ENCODE measurements around the gene C17orf114.

Gene C17orf114

DNA sequence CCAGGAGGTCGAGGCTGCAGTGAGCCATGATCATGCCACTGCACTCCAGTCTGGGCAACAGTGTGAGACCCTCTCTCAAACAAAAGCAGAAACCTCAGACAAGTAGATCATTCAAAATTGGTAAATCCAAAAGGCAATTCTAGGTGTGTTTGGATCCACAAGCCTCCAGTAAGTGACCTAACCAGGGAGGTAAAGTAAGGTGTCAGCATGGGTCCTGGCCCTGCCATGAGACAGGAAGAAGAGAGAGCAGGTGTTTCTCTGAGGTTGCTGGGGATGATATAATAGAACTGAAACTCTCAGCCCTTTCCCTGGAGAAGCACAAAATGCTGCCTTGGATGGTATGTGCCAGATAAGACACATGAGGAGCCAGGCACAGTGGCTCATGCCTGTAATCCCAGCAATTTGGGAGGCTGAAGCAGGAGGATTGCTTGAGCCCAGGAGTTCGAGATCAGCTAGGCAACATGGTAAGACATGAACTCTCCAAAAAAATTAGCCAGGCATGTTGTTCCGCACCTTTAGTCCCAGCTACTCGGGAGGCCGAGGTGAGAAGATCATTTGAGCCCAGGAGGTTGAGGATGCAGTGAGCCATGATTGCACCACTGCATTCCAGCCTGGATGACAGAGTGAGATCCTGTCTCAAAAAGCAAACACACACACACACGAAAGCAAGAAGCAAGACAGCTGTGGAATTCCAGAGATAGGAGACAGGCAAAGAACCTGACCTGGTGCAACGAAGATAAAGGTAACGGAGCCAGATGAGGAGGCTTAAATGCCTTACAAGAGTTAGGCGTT, 24.0 kb downstream of the C17orf114 start:
- H3K4me3 ChIP-seq, result no peak overlapping the region
- DNase-seq (ENCODE audit: low spot score) (no peak), ATAC-seq (ENCODE audit: insufficient number of reproducible peaks, low FRiP score, low read depth) (no peak)
- no peaks in the 10 kb centered on the region for H3K27me3 ChIP-seq (replicated peaks; ENCODE audit: insufficient read depth)
- H3K9me3 ChIP-seq, result no peaks in the 10 kb centered on the region
- TF ChIP-seq, protein P1, sequence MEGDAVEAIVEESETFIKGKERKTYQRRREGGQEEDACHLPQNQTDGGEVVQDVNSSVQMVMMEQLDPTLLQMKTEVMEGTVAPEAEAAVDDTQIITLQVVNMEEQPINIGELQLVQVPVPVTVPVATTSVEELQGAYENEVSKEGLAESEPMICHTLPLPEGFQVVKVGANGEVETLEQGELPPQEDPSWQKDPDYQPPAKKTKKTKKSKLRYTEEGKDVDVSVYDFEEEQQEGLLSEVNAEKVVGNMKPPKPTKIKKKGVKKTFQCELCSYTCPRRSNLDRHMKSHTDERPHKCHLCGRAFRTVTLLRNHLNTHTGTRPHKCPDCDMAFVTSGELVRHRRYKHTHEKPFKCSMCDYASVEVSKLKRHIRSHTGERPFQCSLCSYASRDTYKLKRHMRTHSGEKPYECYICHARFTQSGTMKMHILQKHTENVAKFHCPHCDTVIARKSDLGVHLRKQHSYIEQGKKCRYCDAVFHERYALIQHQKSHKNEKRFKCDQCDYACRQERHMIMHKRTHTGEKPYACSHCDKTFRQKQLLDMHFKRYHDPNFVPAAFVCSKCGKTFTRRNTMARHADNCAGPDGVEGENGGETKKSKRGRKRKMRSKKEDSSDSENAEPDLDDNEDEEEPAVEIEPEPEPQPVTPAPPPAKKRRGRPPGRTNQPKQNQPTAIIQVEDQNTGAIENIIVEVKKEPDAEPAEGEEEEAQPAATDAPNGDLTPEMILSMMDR (IDR thresholded peaks at IDR 0.05), result no peak
- no peaks in the 10 kb centered on the region for H3K4me1 ChIP-seq (ENCODE audit: control insufficient read depth in 1 of 2, low read depth in 2 of 2)
- no peaks in the 10 kb centered on the region for H3K36me3 ChIP-seq
- H3K27ac ChIP-seq, result no peak overlapping the region

DNA sequence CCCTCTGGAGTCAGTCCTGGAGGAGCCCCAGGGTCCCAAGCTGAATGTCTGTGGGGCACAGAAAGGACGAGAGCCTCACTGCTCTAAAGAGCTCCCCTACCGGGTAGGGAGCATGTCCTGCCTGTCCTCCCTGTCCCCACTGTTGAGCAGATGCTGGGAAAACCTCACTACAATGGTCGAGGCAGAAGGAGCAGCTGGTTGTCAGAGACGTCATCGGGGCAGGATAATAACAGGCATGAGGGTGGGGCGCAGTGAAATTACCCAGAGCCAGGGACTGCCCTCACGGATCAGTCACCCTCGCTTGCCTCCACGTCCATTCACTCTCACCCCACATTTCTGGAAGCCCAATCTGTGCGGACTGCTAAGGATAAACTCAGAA, 29.9 kb downstream of the C17orf114 start:
- H3K4me3 ChIP-seq, result no peak overlapping the region
- TF ChIP-seq, protein P1 (IDR thresholded peaks at IDR 0.05), result no peak
- ATAC-seq (ENCODE audit: insufficient number of reproducible peaks, low FRiP score, low read depth), result no peak

GRCh38 chr17:4771519-4772234, 30.5 kb downstream of the C17orf114 start, which contains the start of gene TM4SF5:
Gene TM4SF5, plus strand, starts transcription at chr17:4771886. Its CDS starts 37 bp downstream, at chr17:4771923.
- no peaks in the 10 kb centered on the region for H3K4me1 ChIP-seq (ENCODE audit: control insufficient read depth in 1 of 2, low read depth in 2 of 2)
- H3K4me3 ChIP-seq, result no peak within 1 kb of the TSS
- H3K9me3 ChIP-seq, result no peaks in the 10 kb centered on the region
- ATAC-seq (ENCODE audit: insufficient number of reproducible peaks, low FRiP score, low read depth), result no peak
- H3K27ac ChIP-seq, result no peak within 1 kb of the TSS
- H3K36me3 ChIP-seq, result no peaks in the 10 kb centered on the region
- TF ChIP-seq, protein P1 (IDR thresholded peaks at IDR 0.05), result no peak
- no peak for DNase-seq (ENCODE audit: low spot score)
- H3K27me3 ChIP-seq (replicated peaks; ENCODE audit: insufficient read depth), result no peaks in the 10 kb centered on the region

More for the DNA sequence above, 29.9 kb downstream of the C17orf114 start:
- no peaks in the 10 kb centered on the region for H3K36me3 ChIP-seq
- H3K4me1 ChIP-seq (ENCODE audit: control insufficient read depth in 1 of 2, low read depth in 2 of 2), result no peaks in the 10 kb centered on the region
- no peaks in the 10 kb centered on the region for H3K9me3 ChIP-seq
- H3K27ac ChIP-seq, result no peak overlapping the region
- no peaks in the 10 kb centered on the region for H3K27me3 ChIP-seq (replicated peaks; ENCODE audit: insufficient read depth)
- DNase-seq (ENCODE audit: low spot score), result no peak

GRCh38 chr17:4769628-4770027, 32.5 kb downstream of the C17orf114 start:
- Histone ChIP-seq H3K4me1 (ENCODE audit: control insufficient read depth in 1 of 2, low read depth in 2 of 2) (no peaks in the 10 kb centered on the region), H3K4me3 (no peak overlapping the region), H3K27me3 (replicated peaks; ENCODE audit: insufficient read depth) (no peaks in the 10 kb centered on the region), H3K9me3 (no peaks in the 10 kb centered on the region), H3K27ac (no peak overlapping the region), H3K36me3 (no peaks in the 10 kb centered on the region)
- DNase-seq (ENCODE audit: low spot score), result no peak
- no peak for ATAC-seq (ENCODE audit: insufficient number of reproducible peaks, low FRiP score, low read depth)
- TF ChIP-seq, protein P1 (IDR thresholded peaks at IDR 0.05), result no peak

- TF ChIP-seq, protein P1 (IDR thresholded peaks at IDR 0.05), result no peak
- H3K27ac ChIP-seq, result no peak overlapping the region
- no peak for ATAC-seq (ENCODE audit: insufficient number of reproducible peaks, low FRiP score, low read depth)
- H3K4me1 ChIP-seq (ENCODE audit: control insufficient read depth in 1 of 2, low read depth in 2 of 2), result no peaks in the 10 kb centered on the region
- no peaks in the 10 kb centered on the region for H3K9me3 ChIP-seq
- no peaks in the 10 kb centered on the region for H3K36me3 ChIP-seq
- H3K4me3 ChIP-seq, result no peak overlapping the region
- no peak for DNase-seq (ENCODE audit: low spot score)
- H3K27me3 ChIP-seq (replicated peaks; ENCODE audit: insufficient read depth), result no peaks in the 10 kb centered on the region
Observed at GRCh38 chr17:4768298-4768697, 33.8 kb downstream of the C17orf114 start.
